Stimulated activated CD4-positive, alpha-beta T cell treated with anti-CD3 and anti-CD28 coated beads, Interleukin-12 subunit alpha, Interleukin-12 subunit beta, amount 100 ng/mL, for 4 hours (primary cell): Measurements from ENCODE around the gene SPDYE1.
"Not testable (repeated sequence)": the region's sequence is repeated elsewhere in the genome, so short reads cannot be mapped to it uniquely, and the experiment has no call there.

Experiments
- DNase-seq: peaks from one replicate; pipeline ENCODE4 v3.0.0-alpha.2; 2020

The SPDYE1 gene

GRCh38 chr7:43994681-43995080 lies 3.0 kb upstream of the SPDYE1 start:
- not testable (repeated sequence) for DNase-seq

- DNase-seq = not testable (repeated sequence)
These were observed 14.4 kb downstream of the SPDYE1 start for GRCh38 chr7:44012081-44012480.

- DNase-seq = not testable (repeated sequence)
These were observed 17.4 kb downstream of the SPDYE1 start for GRCh38 chr7:44015090-44015489.

- DNase-seq = peak; percentile 99
These were observed 21.4 kb downstream of the SPDYE1 start for GRCh38 chr7:44018857-44019807.

- not testable (repeated sequence) for DNase-seq
These were observed 22.1 kb downstream of the SPDYE1 start for GRCh38 chr7:44019825-44020224.

- DNase-seq = not testable (repeated sequence)
These were observed 24.4 kb downstream of the SPDYE1 start for GRCh38 chr7:44022069-44022468.

- DNase-seq = not testable (repeated sequence)
These were observed 25.2 kb downstream of the SPDYE1 start for GRCh38 chr7:44022796-44023467.

GRCh38 chr7:44029433-44029832 lies 31.7 kb downstream of the SPDYE1 start:
- not testable (repeated sequence) for DNase-seq

- DNase-seq = not testable (repeated sequence)
These were observed 32.3 kb downstream of the SPDYE1 start for GRCh38 chr7:44030029-44030428.

GRCh38 chr7:44031319-44031718 lies 33.6 kb downstream of the SPDYE1 start:
- DNase-seq = not testable (repeated sequence)

GRCh38 chr7:44032031-44032430 lies 34.3 kb downstream of the SPDYE1 start:
- not testable (repeated sequence) for DNase-seq

GRCh38 chr7:44033971-44034844 lies 36.5 kb downstream of the SPDYE1 start:
- not testable (repeated sequence) for DNase-seq

GRCh38 chr7:44036364-44036763 lies 38.7 kb downstream of the SPDYE1 start:
- DNase-seq = peak; percentile 28

- DNase-seq = not testable (repeated sequence)
These were observed 40.3 kb downstream of the SPDYE1 start for GRCh38 chr7:44037951-44038350.

GRCh38 chr7:44038553-44038952 lies 40.9 kb downstream of the SPDYE1 start:
- not testable (repeated sequence) for DNase-seq

- DNase-seq = peak; percentile 61
These were observed 41.4 kb downstream of the SPDYE1 start for GRCh38 chr7:44038961-44039558.

GRCh38 chr7:44039800-44040492 lies 42.2 kb downstream of the SPDYE1 start:
- DNase-seq = not testable (repeated sequence)

GRCh38 chr7:44040493-44040891 lies 42.8 kb downstream of the SPDYE1 start:
- peak; percentile 58 for DNase-seq

GRCh38 chr7:44042221-44042620 lies 44.5 kb downstream of the SPDYE1 start:
- DNase-seq = no peak

GRCh38 chr7:44043902-44044301 lies 46.2 kb downstream of the SPDYE1 start:
- no peak for DNase-seq
